Cardiac muscle cell (in vitro differentiated cells and primary cell): ENCODE results near the gene ABCA12. TPM values are rescaled to one million over a fixed set of nuclear protein-coding genes. Genes with fewer than 3 reads are reported as not detected.

Source experiments
- DNase-seq, 2 donors: peaks; one replicate each; pipeline versions ENCODE4 v3.0.0 to v3.0.0-alpha.2; 2010 to 2017; ENCODE audit warnings: low read depth in 1 of 2, low spot score in 1 of 2
- H3K27ac ChIP-seq: fragments of 200-600 bp; sonication (generic); 2 replicates; pipeline ENCODE4 v1.5.1; 2016
- H3K27me3 ChIP-seq: fragments of 200-600 bp; sonication (generic); 2 replicates; pipeline ENCODE4 v1.6.0; 2016; ENCODE audit warnings: control low read depth
- H3K36me3 ChIP-seq: fragments of 200-600 bp; sonication (generic); 2 replicates; pipeline ENCODE4 v1.5.1; 2016; ENCODE audit warnings: control low read depth
- H3K4me1 ChIP-seq: fragments of 200-600 bp; sonication (generic); 2 replicates; pipeline ENCODE4 v1.8.1; 2017; ENCODE audit warnings: low read depth, mild to moderate bottlenecking, mixed run types
- H3K4me3 ChIP-seq: fragments of 200-600 bp; sonication (generic); 2 replicates; pipeline ENCODE4 v1.5.1; 2016; ENCODE audit warnings: mild to moderate bottlenecking
- H3K9me3 ChIP-seq: fragments of 200-600 bp; sonication (generic); 2 replicates; pipeline ENCODE4 v1.5.1; 2017; ENCODE audit warnings: low read depth, mild to moderate bottlenecking, control low read depth
- CTCF ChIP-seq: IDR thresholded peaks from 2 replicates; pipeline ENCODE4 v1.5.1; 2012; ENCODE audit warnings: low read depth, mild to moderate bottlenecking, low read length
- polyA plus RNA-seq: library from polyadenylated mRNA; unstranded; fragments of >200 nt; fragmentation: Nextera tagmentation; extraction: Ambion mirVana; gene quantifications from 2 replicates; pipeline ENCODE4 v1.2.1, GENCODE V29; 2016
- total RNA-seq: library from RNA; depleted of rRNA; stranded (reverse); fragments of >200 nt; gene quantifications from 2 replicates; pipeline ENCODE4 v1.2.3, GENCODE V29; 2016

ABCA12 gene
- total and polyA plus RNA-seq, 2 experiments from 2014 or later: not detected

- H3K9me3 ChIP-seq: no peaks in the 10 kb centered on the region
- H3K27me3 ChIP-seq: no peaks in the 10 kb centered on the region
- H3K36me3 ChIP-seq: no peaks in the 10 kb centered on the region
- H3K27ac ChIP-seq: no peak overlapping the region
- no peak for DNase-seq
- TF ChIP-seq CTCF: no peak
- no peak overlapping the region for H3K4me3 ChIP-seq
- peaks cover 5% of the 10 kb centered on the region for H3K4me1 ChIP-seq
These were observed 72.3 kb downstream of the ABCA12 start for GRCh38 chr2:215066124-215066523.

GRCh38 chr2:215063526-215063925, 74.9 kb downstream of the ABCA12 start:
- Histone ChIP-seq H3K4me1 (peaks cover 22% of the 10 kb centered on the region), H3K27ac (no peak overlapping the region), H3K27me3 (no peaks in the 10 kb centered on the region), H3K36me3 (no peaks in the 10 kb centered on the region), H3K4me3 (no peak overlapping the region), H3K9me3 (no peaks in the 10 kb centered on the region)
- no peak for DNase-seq
- no peak for TF ChIP-seq CTCF

- H3K27ac ChIP-seq: no peak overlapping the region
- no peak for TF ChIP-seq CTCF
- no peaks in the 10 kb centered on the region for H3K36me3 ChIP-seq
- peaks cover 22% of the 10 kb centered on the region for H3K4me1 ChIP-seq
- peak in 1 of 2 donors; percentile 28 for DNase-seq
- no peaks in the 10 kb centered on the region for H3K27me3 ChIP-seq
- no peak overlapping the region for H3K4me3 ChIP-seq
- no peaks in the 10 kb centered on the region for H3K9me3 ChIP-seq
These were observed 77.4 kb downstream of the ABCA12 start for GRCh38 chr2:215060861-215061536.

GRCh38 chr2:215059724-215060123, 78.7 kb downstream of the ABCA12 start:
- Histone ChIP-seq H3K4me1 (peaks cover 22% of the 10 kb centered on the region), H3K9me3 (no peaks in the 10 kb centered on the region), H3K27ac (no peak overlapping the region), H3K27me3 (no peaks in the 10 kb centered on the region), H3K36me3 (no peaks in the 10 kb centered on the region), H3K4me3 (no peak overlapping the region)
- no peak for TF ChIP-seq CTCF
- peak; percentile 6 to 17 for DNase-seq

- no peak for TF ChIP-seq CTCF
- Histone ChIP-seq H3K27ac (no peak overlapping the region), H3K36me3 (no peaks in the 10 kb centered on the region), H3K4me1 (peaks cover 15% of the 10 kb centered on the region), H3K4me3 (no peak overlapping the region), H3K9me3 (no peaks in the 10 kb centered on the region), H3K27me3 (no peaks in the 10 kb centered on the region)
- no peak for DNase-seq
These were observed 82.5 kb downstream of the ABCA12 start for GRCh38 chr2:215055891-215056290.

GRCh38 chr2:215052810-215053209, 85.6 kb downstream of the ABCA12 start:
- Histone ChIP-seq H3K27me3 (no peaks in the 10 kb centered on the region), H3K4me3 (no peak overlapping the region), H3K4me1 (no peaks in the 10 kb centered on the region), H3K27ac (no peak overlapping the region), H3K36me3 (no peaks in the 10 kb centered on the region), H3K9me3 (no peaks in the 10 kb centered on the region)
- TF ChIP-seq CTCF: no peak
- DNase-seq: no peak
